ENCODE data around the gene FEZ2. TPM values are rescaled to one million over a fixed set of nuclear protein-coding genes. Genes with fewer than 3 reads are reported as not detected.

The FEZ2 gene
- total RNA-seq, 1 experiment from 2014 or later: 47.6 TPM

GRCh38 chr2:36559221-36559942 is 38.6 kb downstream of the FEZ2 start:
- H3K27ac Mint-ChIP-seq (ENCODE audit: unreplicated experiment): no peak overlapping the region
- no peaks in the 10 kb centered on the region for H3K27me3 Mint-ChIP-seq (ENCODE audit: unreplicated experiment)
- H3K36me3 Mint-ChIP-seq (ENCODE audit: insufficient read depth, unreplicated experiment): peaks cover 20% of the 10 kb centered on the region
- TF ChIP-seq CTCF (IDR thresholded peaks at IDR 0.05; ENCODE audit: unreplicated experiment): no peak
- H3K4me3 Mint-ChIP-seq (ENCODE audit: low read depth, unreplicated experiment): no peak overlapping the region
- no peak for DNase-seq
- H3K4me1 Mint-ChIP-seq (ENCODE audit: low read depth, unreplicated experiment): peaks cover 25% of the 10 kb centered on the region
- no TSS peak for BruUV-seq (replicated peaks)
- intact Hi-C loops (cut with micrococcal nuclease; ENCODE audit: unreplicated experiment): loop anchor here (10.0 kb wide), 1 partner anchor 225 kb away; no protein-coding TSS in a partner anchor
- H3K9me3 Mint-ChIP-seq (ENCODE audit: low read depth, unreplicated experiment): no peaks in the 10 kb centered on the region
- CTCF ChIA-PET: no interaction called here

DNA sequence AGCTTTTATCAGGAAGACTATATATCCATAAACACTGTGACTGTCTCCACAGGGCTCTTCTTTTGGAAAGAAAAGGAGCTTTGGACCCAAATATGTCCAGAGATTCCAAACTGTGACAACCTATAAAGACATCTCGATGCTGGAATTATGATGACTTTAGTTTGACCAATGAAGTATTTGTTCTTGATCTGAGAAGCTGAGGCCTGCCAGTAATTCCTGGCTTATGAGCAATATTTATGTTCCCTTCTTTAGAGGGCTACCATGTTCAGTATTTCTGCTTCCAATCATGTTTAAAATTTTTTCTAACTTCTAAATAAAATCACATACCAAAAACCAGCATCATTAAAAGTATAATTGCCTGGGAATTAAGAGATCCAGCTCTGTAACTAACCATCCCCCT is 41.1 kb downstream of the FEZ2 start:
- CTCF ChIA-PET: no interaction called here
- H3K27me3 Mint-ChIP-seq (ENCODE audit: unreplicated experiment): no peaks in the 10 kb centered on the region
- BruUV-seq (replicated peaks): no TSS peak
- no peaks in the 10 kb centered on the region for H3K9me3 Mint-ChIP-seq (ENCODE audit: low read depth, unreplicated experiment)
- no peak overlapping the region for H3K4me3 Mint-ChIP-seq (ENCODE audit: low read depth, unreplicated experiment)
- intact Hi-C loops (cut with micrococcal nuclease; ENCODE audit: unreplicated experiment): loop anchor here (10.0 kb wide), 1 partner anchor 228 kb away; no protein-coding TSS in a partner anchor
- no peak for DNase-seq
- H3K36me3 Mint-ChIP-seq (ENCODE audit: insufficient read depth, unreplicated experiment): peaks cover 23% of the 10 kb centered on the region
- no peak for TF ChIP-seq CTCF (IDR thresholded peaks at IDR 0.05; ENCODE audit: unreplicated experiment)
- peaks cover 9% of the 10 kb centered on the region for H3K4me1 Mint-ChIP-seq (ENCODE audit: low read depth, unreplicated experiment)
- no peak overlapping the region for H3K27ac Mint-ChIP-seq (ENCODE audit: unreplicated experiment)

DNA sequence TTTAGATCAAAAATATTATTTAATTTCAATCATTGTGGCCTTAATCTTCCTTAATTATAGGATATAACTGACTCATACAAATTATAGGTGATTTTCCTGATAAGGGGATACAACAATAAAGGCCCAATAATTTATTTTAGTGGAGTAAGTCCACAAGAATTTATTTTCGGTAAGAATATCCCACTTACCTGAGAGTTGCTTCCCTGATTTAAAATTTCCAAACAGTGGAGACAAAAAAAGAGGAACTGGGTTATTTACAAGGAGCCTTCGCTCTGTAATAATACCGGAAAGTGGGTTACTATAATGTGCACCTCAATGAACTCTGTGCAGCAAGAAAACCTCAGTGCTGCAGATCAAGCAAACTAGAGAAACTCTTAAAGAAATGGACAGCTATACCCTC is 42.2 kb downstream of the FEZ2 start:
- BruUV-seq (replicated peaks): no TSS peak
- Mint-ChIP-seq H3K9me3 (ENCODE audit: low read depth, unreplicated experiment) (no peaks in the 10 kb centered on the region), H3K4me1 (ENCODE audit: low read depth, unreplicated experiment) (no peaks in the 10 kb centered on the region), H3K36me3 (ENCODE audit: insufficient read depth, unreplicated experiment) (peaks cover 16% of the 10 kb centered on the region), H3K27me3 (ENCODE audit: unreplicated experiment) (no peaks in the 10 kb centered on the region), H3K27ac (ENCODE audit: unreplicated experiment) (no peak overlapping the region), H3K4me3 (ENCODE audit: low read depth, unreplicated experiment) (no peak overlapping the region)
- intact Hi-C loops (cut with micrococcal nuclease; ENCODE audit: unreplicated experiment): loop anchor here (10.0 kb wide), 1 partner anchor 229 kb away; no protein-coding TSS in a partner anchor
- TF ChIP-seq CTCF (IDR thresholded peaks at IDR 0.05; ENCODE audit: unreplicated experiment): no peak
- CTCF ChIA-PET: interaction anchor here (0.6 kb wide), 1 partner anchor 77 kb away, joined by 3 read pairs; no protein-coding TSS in a partner anchor
- no peak for DNase-seq

GRCh38 chr2:36554531-36554930 is 43.4 kb downstream of the FEZ2 start:
- peaks cover 20% of the 10 kb centered on the region for H3K36me3 Mint-ChIP-seq (ENCODE audit: insufficient read depth, unreplicated experiment)
- TF ChIP-seq CTCF (IDR thresholded peaks at IDR 0.05; ENCODE audit: unreplicated experiment): no peak
- no peak for DNase-seq
- H3K27me3 Mint-ChIP-seq (ENCODE audit: unreplicated experiment): no peaks in the 10 kb centered on the region
- H3K4me3 Mint-ChIP-seq (ENCODE audit: low read depth, unreplicated experiment): no peak overlapping the region
- no peak overlapping the region for H3K27ac Mint-ChIP-seq (ENCODE audit: unreplicated experiment)
- H3K9me3 Mint-ChIP-seq (ENCODE audit: low read depth, unreplicated experiment): no peaks in the 10 kb centered on the region
- H3K4me1 Mint-ChIP-seq (ENCODE audit: low read depth, unreplicated experiment): no peaks in the 10 kb centered on the region
- BruUV-seq (replicated peaks): no TSS peak
- intact Hi-C loops (cut with micrococcal nuclease; ENCODE audit: unreplicated experiment): loop anchor here (10.0 kb wide), 1 partner anchor 230 kb away; no protein-coding TSS in a partner anchor
- CTCF ChIA-PET: no interaction called here
